ENCODE measurements around the gene SOCS7.

Gene SOCS7

DNA sequence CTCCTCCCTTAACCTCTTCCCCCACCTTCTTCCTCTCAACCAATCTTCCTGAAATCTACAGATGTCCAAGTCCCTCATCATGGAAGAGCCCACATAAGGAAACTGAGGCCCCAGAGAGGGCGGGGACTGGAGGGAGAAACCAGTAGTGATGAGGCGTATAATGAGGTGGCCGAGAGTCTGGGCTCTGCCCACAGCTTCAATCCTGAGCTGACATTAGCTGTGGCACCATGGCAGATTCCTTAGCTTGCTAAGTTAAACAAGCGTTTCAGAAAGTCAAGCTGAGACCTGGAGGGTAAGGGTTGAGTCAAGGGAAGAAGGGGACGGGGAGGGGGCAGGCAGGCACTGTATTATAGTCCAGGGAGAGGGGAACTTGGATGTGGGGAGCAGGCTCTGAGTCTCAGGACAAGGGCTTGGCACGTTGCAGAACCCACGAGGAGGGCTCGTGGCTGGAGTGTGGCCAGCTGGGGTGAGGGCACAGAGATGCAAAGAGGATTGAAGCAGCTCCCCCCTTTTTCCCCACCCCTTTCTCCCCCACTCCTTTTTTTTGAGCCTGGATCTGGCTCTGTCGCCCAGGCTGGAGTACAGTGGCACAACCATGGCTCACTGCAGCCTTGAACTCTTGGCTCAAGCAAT is 89.9 kb downstream of the SOCS7 start:
- DNase-seq (ENCODE audit: low read depth) = no peak

DNA sequence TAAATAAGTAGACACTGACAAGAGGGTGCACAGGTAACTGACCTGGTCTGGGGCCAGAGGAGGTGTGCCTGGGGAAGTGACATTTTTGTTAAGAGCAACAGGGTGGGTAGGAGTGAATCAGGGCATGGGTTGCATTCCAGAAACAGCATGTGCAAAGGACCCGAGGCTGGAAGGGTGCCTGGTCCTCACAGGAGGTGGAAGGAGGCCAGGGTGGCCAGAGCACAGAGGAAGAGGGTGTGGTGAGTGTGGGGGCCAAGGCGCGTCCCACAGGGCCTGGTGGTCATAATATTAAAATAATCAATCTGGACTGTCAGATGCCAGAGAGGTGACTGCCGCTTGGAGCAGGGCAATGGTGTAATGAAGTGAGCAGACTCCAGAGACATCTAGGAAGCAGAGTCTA is 90.9 kb downstream of the SOCS7 start:
- peak; percentile 43 for DNase-seq (ENCODE audit: low read depth)

- DNase-seq (ENCODE audit: low read depth) = no peak
These were observed 91.8 kb downstream of the SOCS7 start for GRCh38 chr17:38443356-38444031.

- peak; percentile 80 for DNase-seq (ENCODE audit: low read depth)
These were observed 92.5 kb downstream of the SOCS7 start for GRCh38 chr17:38444151-38444550.

- no peak for DNase-seq (ENCODE audit: low read depth)
These were observed 96.0 kb downstream of the SOCS7 start for GRCh38 chr17:38447502-38448085.

DNA sequence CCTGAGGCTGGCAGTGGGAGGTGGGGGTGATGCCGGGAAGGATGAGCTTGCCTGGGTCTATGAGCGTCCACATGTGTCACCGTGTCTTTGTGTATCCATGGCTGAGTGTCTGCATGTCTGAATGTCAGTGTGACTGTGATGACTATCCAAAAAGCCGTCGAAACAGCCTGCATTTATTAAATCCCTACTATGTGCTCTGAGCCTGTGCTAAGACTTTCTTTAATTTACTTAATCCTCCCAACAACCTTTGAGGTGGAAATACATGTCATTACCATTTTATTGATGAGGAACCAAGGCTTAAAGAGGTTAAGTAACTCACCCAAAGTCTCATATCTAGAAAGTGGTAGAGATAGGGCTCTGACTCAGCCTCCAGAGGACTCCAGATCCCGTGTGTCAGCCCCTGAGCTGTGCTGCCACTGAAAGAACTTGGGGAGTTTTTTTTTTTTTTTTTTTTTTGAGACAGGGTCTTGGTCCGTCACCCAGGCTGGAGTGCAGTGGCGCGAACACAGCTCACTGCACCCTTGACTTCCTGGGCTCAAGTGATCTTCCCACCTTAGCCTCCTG is 96.6 kb downstream of the SOCS7 start:
- peak; percentile 72 for DNase-seq (ENCODE audit: low read depth)

DNA sequence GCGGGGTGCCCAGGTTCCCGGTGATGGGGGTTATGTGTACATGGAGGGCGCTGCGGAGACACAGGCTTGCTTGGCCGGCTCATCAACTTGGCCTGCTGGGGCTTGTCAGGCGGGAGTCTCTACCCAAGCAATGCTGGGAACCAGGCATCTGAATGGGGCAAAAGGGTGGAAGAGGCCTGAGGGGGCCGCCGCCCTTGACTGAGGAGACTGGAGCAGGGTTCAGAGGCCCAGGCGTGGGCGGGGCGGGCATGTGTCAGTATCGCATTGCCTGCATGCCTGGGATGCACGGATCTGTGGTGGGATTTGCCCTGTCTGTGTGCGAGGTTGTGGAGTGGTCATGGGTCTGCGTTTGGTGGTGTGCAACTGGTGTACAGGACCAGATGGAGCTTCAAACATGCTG is 97.7 kb downstream of the SOCS7 start:
- DNase-seq (ENCODE audit: low read depth) = peak; percentile 50

DNA sequence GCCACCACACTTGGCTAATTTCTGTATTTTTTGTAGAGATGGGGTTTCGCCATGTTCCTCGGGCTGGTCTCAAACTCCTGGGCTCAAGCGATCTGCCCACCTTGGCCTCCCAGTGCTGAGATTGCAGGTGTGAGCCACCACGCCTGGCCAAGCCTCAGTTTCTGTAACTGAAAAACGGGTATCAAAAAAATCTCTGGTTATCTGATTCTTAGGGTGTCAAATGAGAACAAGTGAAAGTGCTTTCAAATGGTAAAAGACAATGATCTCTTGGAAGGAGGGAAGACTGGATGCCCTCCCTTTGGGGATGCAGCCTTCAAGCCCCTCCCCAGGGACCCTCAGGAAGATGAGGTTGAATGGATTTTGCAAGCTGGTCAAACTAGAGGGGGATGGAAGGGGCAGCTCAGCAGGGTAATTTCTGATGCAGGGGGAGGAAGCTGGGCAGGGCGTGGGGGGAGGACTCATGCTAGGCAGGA is 98.9 kb downstream of the SOCS7 start:
- DNase-seq (ENCODE audit: low read depth) = no peak

DNA sequence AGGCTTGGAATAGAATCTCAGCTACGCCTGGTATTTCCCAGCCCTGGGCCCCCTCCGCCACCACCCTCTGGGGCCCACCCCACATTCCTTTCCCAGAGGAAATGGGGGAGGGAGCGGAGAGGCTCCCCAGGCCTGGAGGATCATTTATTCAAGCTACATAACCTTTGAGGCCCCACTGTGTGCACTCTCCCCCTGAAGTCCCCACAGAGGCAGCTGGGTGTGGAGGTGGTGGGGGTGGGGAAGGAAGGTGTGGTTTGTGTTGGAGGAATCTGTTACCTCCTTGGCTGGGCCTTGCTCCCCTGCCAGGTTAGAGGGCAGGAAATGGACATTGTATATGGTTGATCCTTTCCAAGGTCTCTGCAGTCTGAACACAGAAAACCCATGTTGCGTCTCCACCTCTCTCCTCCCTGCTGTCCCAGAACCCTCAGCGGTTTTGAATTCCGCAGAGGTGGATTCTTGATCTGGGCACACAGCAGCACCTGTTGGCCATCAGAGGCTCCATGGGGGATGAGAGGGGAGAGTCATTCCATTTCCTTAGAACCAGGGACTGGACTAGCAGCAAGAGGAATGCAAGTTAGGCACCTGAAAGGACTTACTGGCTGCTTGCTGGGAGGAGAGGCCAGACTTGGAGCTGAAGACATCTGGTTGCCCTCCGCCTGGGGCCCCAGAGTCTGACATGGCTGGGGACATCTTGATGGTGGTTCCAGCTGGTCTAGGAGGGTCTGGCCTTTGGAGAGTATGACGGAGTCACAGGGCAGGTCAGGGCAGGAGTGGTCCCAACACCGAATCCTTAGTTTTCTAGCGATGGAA is 99.6 kb downstream of the SOCS7 start:
- peak; percentile 93 for DNase-seq (ENCODE audit: low read depth)

DNA sequence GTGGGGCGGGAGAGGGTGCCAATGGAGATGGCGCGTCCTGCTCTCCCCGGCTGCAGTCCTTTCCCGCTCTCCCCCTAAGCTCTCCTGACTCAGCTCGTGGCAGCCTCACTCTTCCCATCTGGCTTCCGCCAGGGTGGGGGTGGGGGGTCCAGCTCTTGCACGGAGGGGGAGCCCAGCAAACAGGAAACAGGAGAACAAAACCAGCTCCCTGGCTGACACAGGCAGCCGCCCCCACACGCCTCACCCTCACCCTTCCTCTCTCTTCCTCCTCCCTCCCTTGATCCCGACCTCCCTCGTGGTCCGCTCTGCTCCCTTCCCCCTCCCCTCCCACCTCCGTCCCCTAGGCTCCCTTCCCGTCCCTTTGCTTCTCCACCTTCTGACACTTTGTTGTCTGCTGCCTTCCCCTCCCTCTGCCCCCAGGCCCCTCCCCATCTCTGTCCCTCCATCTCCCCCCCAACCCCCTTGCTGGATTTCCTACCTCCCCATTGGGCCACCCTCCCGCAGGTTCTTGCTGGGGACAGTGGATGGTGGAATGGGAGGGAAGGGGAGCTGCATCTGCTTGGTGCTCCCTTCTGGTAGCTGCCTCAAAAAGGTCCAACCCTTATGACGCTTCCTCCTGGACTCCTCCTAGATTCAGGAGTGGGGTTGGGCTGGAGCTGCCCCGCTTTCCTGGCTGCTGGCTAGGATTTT is 100.3 kb downstream of the SOCS7 start:
- DNase-seq (ENCODE audit: low read depth) = peak; percentile 96

DNA sequence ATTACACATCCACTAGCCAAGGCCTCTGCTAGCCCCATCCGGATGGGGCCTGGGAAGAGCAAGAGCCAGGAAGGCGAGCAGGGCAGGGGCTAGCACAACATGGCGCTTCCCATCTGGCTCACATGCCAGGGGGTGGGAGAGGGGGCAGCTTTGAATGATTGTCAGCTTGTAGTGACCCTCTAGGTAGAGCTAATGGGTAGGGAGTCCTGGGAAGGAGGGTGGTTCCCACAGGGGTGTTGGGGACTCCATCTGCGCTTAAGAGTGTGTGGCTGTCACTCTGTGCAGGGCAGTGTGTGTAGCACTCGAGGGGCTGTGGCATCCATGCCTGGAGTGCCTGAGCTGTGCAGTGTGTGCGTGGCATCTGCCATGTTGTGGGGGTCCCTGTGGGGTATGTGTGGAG is 101.1 kb downstream of the SOCS7 start:
- DNase-seq (ENCODE audit: low read depth) = no peak

DNA sequence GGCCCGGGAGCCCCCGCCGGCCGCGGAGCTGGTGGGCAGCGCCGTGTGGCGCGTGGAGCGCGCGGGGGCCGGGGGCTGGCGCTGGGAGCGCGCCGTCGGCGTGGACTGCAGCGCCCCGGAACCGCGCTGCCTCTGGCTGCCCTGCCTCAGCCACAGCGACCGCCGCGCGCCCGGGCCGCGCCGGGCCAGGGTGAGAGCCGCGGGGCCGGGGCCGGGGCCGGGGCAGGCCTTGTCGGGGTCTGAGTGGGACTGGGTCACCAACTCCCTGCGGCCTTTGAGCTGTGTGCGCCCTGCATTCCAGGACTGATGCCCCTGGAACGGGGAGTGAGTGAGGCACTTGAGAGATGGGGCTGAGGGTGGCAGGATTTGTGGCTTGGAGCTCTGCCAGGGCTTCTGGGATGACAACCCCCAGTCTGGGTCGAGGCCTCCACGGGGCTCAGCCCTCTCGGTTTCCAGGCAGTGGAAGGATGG is 102.3 kb downstream of the SOCS7 start:
- peak; percentile 62 for DNase-seq (ENCODE audit: low read depth)

- DNase-seq (ENCODE audit: low read depth) = peak; percentile 83
These were observed 102.9 kb downstream of the SOCS7 start for GRCh38 chr17:38454532-38454931.

Measured in ELR (cell line).